ENCODE data around the gene UNC50.

GRCh38 chr2:98623657-98624056 is 15.3 kb downstream of the UNC50 start:
- TF ChIP-seq SREBF2 (IDR thresholded peaks at IDR 0.05): no peak
- no peak for TF ChIP-seq POLR2A (IDR thresholded peaks at IDR 0.05; ENCODE audit: low read length)
- no peak for TF ChIP-seq CTCF (IDR thresholded peaks at IDR 0.05)
- no peak for TF ChIP-seq HOXA7 (CRISPR knock-in tag; IDR thresholded peaks at IDR 0.05)
- no peak for TF ChIP-seq ZFP36 (IDR thresholded peaks at IDR 0.05; ENCODE audit: borderline replicate concordance, partially characterized antibody)
- no peak for TF ChIP-seq MYC (IDR thresholded peaks at IDR 0.05; ENCODE audit: borderline replicate concordance, low read length)
- TF ChIP-seq ATOH8 (CRISPR knock-in tag; IDR thresholded peaks at IDR 0.05; ENCODE audit: low read depth): no peak
